ENCODE measurements around the gene TLX2.
"Not testable (repeated sequence)": the region's sequence is repeated elsewhere in the genome, so short reads cannot be mapped to it uniquely, and the experiment has no call there.

Gene TLX2

GRCh38 chr2:74514368-74515270 lies at the start of gene TLX2:
Gene TLX2 (plus strand): TSS chr2:74514450. CDS start chr2:74514807, 357 bp downstream.
- H3K36me3 Mint-ChIP-seq, result peaks cover 6% of the 10 kb centered on the region
- peaks cover 17% of the 10 kb centered on the region for H3K4me1 Mint-ChIP-seq
- H3K27ac Mint-ChIP-seq, result no peak within 1 kb of the TSS
- peaks cover 57% of the 10 kb centered on the region for H3K27me3 Mint-ChIP-seq
- no peaks in the 10 kb centered on the region for H3K9me3 Mint-ChIP-seq
- peak within 1 kb of the TSS; percentile 80 for H3K4me3 Mint-ChIP-seq

- not testable (repeated sequence) for H3K27me3 Mint-ChIP-seq, H3K9me3 Mint-ChIP-seq
- peaks cover 26% of the 10 kb centered on the region for H3K4me1 Mint-ChIP-seq
- peak overlapping the region; percentile 86 for H3K27ac Mint-ChIP-seq
- H3K4me3 Mint-ChIP-seq, result peak overlapping the region; percentile 76
- H3K36me3 Mint-ChIP-seq, result peaks cover 17% of the 10 kb centered on the region
Measured at GRCh38 chr2:74470742-74471141, 43.5 kb upstream of the TLX2 start.

- Mint-ChIP-seq H3K9me3 (no peaks in the 10 kb centered on the region), H3K36me3 (peaks cover 17% of the 10 kb centered on the region), H3K27me3 (no peaks in the 10 kb centered on the region), H3K4me1 (peaks cover 21% of the 10 kb centered on the region), H3K4me3 (peak overlapping the region; percentile 99), H3K27ac (peak overlapping the region; percentile 98)
Measured at GRCh38 chr2:74471332-74472065, 42.8 kb upstream of the TLX2 start.

GRCh38 chr2:74472086-74472944 lies 41.9 kb upstream of the TLX2 start, which contains the start of gene MRPL53:
Gene MRPL53 (minus strand): TSS chr2:74472680. CDS start chr2:74472660, 20 bp downstream.
- peak within 1 kb of the TSS; percentile 98 for H3K27ac Mint-ChIP-seq
- H3K9me3 Mint-ChIP-seq, result no peaks in the 10 kb centered on the region
- H3K27me3 Mint-ChIP-seq, result no peaks in the 10 kb centered on the region
- H3K36me3 Mint-ChIP-seq, result peaks cover 17% of the 10 kb centered on the region
- peak within 1 kb of the TSS; percentile 99 for H3K4me3 Mint-ChIP-seq
- H3K4me1 Mint-ChIP-seq, result peaks cover 22% of the 10 kb centered on the region

- Mint-ChIP-seq H3K4me1 (peaks cover 24% of the 10 kb centered on the region), H3K27me3 (no peaks in the 10 kb centered on the region), H3K9me3 (no peaks in the 10 kb centered on the region), H3K36me3 (peaks cover 20% of the 10 kb centered on the region), H3K4me3 (peak overlapping the region; percentile 99), H3K27ac (peak overlapping the region; percentile 98)
Measured at GRCh38 chr2:74472945-74473258, 41.3 kb upstream of the TLX2 start.

- Mint-ChIP-seq H3K27ac (peak overlapping the region; percentile 68), H3K4me3 (no peak overlapping the region), H3K36me3 (peaks cover 23% of the 10 kb centered on the region)
Measured at GRCh38 chr2:74474481-74474880, 39.8 kb upstream of the TLX2 start.

GRCh38 chr2:74474899-74475298 lies 39.4 kb upstream of the TLX2 start:
- Mint-ChIP-seq H3K36me3 (peaks cover 23% of the 10 kb centered on the region), H3K9me3 (no peaks in the 10 kb centered on the region), H3K4me1 (peaks cover 27% of the 10 kb centered on the region), H3K27ac (no peak overlapping the region), H3K27me3 (no peaks in the 10 kb centered on the region), H3K4me3 (no peak overlapping the region)

More at GRCh38 chr2:74474481-74474880, 39.8 kb upstream of the TLX2 start:
- peaks cover 29% of the 10 kb centered on the region for H3K4me1 Mint-ChIP-seq
- H3K9me3 Mint-ChIP-seq, result no peaks in the 10 kb centered on the region
- H3K27me3 Mint-ChIP-seq, result no peaks in the 10 kb centered on the region

- H3K27me3 Mint-ChIP-seq, result no peaks in the 10 kb centered on the region
- peak overlapping the region; percentile 99 for H3K4me3 Mint-ChIP-seq
- peaks cover 41% of the 10 kb centered on the region for H3K4me1 Mint-ChIP-seq
- peaks cover 13% of the 10 kb centered on the region for H3K36me3 Mint-ChIP-seq
- H3K27ac Mint-ChIP-seq, result no peak overlapping the region
- H3K9me3 Mint-ChIP-seq, result no peaks in the 10 kb centered on the region
Measured at GRCh38 chr2:74481431-74481830, 32.8 kb upstream of the TLX2 start.

- Mint-ChIP-seq H3K4me3 (peak overlapping the region; percentile 99), H3K9me3 (no peaks in the 10 kb centered on the region), H3K4me1 (peaks cover 44% of the 10 kb centered on the region), H3K27ac (peak overlapping the region; percentile 100), H3K27me3 (no peaks in the 10 kb centered on the region), H3K36me3 (peaks cover 13% of the 10 kb centered on the region)
Measured at GRCh38 chr2:74481961-74482800, 32.1 kb upstream of the TLX2 start.

GRCh38 chr2:74482801-74483674 lies 31.2 kb upstream of the TLX2 start, which contains the start of the genes CCDC142 and TTC31:
Gene CCDC142 (minus strand): TSS chr2:74482998. CDS start chr2:74482837, 161 bp downstream.
Gene TTC31 (plus strand): TSS chr2:74483081. CDS start chr2:74483096, 15 bp downstream.
- Mint-ChIP-seq H3K27ac (peak within 1 kb of the TSS; percentile 100), H3K9me3 (no peaks in the 10 kb centered on the region), H3K4me3 (peak within 1 kb of the TSS; percentile 99), H3K27me3 (no peaks in the 10 kb centered on the region), H3K36me3 (peaks cover 10% of the 10 kb centered on the region), H3K4me1 (peaks cover 41% of the 10 kb centered on the region)

GRCh38 chr2:74483675-74484164 lies 30.5 kb upstream of the TLX2 start:
- not testable (repeated sequence) for H3K27ac Mint-ChIP-seq, H3K9me3 Mint-ChIP-seq, H3K27me3 Mint-ChIP-seq
- peaks cover 10% of the 10 kb centered on the region for H3K36me3 Mint-ChIP-seq
- peaks cover 41% of the 10 kb centered on the region for H3K4me1 Mint-ChIP-seq
- H3K4me3 Mint-ChIP-seq, result peak overlapping the region; percentile 99

- Mint-ChIP-seq H3K27ac (no peak overlapping the region), H3K4me1 (peaks cover 24% of the 10 kb centered on the region), H3K9me3 (no peaks in the 10 kb centered on the region), H3K27me3 (no peaks in the 10 kb centered on the region), H3K36me3 (peaks cover 4% of the 10 kb centered on the region), H3K4me3 (no peak overlapping the region)
Measured at GRCh38 chr2:74486141-74486540, 28.1 kb upstream of the TLX2 start.

GRCh38 chr2:74488643-74489481 lies 25.4 kb upstream of the TLX2 start:
- H3K27me3 Mint-ChIP-seq, result no peaks in the 10 kb centered on the region
- peaks cover 7% of the 10 kb centered on the region for H3K36me3 Mint-ChIP-seq
- H3K4me1 Mint-ChIP-seq, result peaks cover 8% of the 10 kb centered on the region
- no peaks in the 10 kb centered on the region for H3K9me3 Mint-ChIP-seq
- no peak overlapping the region for H3K4me3 Mint-ChIP-seq
- H3K27ac Mint-ChIP-seq, result no peak overlapping the region

Measured in activated naive CD4-positive, alpha-beta T cell treated with anti-CD3 and anti-CD28 coated beads, Interleukin-2, amount 50 U/mL, for 24 hours (primary cell).